HL-60 (cell line): ENCODE data around the gene ROCK1.

Experiments used
- DNase-seq, 2 experiments: peaks; one replicate each; pipeline ENCODE4 v3.0.0-alpha.2; 2010 to 2020; ENCODE audit warnings: low read depth in 1 of 2, low spot score in 1 of 2
- H3K27ac ChIP-seq: fragments of 250-450 bp; sonication (Bioruptor Pico); replicated peaks from 2 replicates; pipeline ENCODE4 v1.5.1; 2020; ENCODE audit warnings: mild to moderate bottlenecking, moderate library complexity
- H3K27me3 ChIP-seq: fragments of 250-450 bp; sonication (Bioruptor Pico); 2 replicates; pipeline ENCODE4 v1.5.1; 2021; ENCODE audit warnings: mild to moderate bottlenecking, moderate library complexity; ENCODE audit not compliant: insufficient read depth, poor library complexity, severe bottlenecking
- H3K4me3 ChIP-seq: replicated peaks from 2 replicates; pipeline ENCODE4 v1.5.1; 2011; ENCODE audit warnings: mild to moderate bottlenecking, control low read depth, low read length; ENCODE audit not compliant: insufficient read depth
- CTCF ChIP-seq: IDR thresholded peaks from one replicate; pipeline ENCODE4 v1.5.1; 2011; ENCODE audit warnings: low read length, control low read depth, inconsistent platforms; ENCODE audit not compliant: insufficient read depth
- GABPA ChIP-seq: IDR thresholded peaks from 2 replicates; pipeline ENCODE4 v1.6.1; 2012; ENCODE audit warnings: low read depth
- POLR2AphosphoS5 ChIP-seq: IDR thresholded peaks from 2 replicates; pipeline ENCODE4 v1.6.1; 2012; ENCODE audit warnings: low read depth
- SPI1 ChIP-seq: IDR thresholded peaks from 2 replicates; pipeline ENCODE4 v1.6.1; 2012; ENCODE audit warnings: low read depth, mild to moderate bottlenecking, borderline replicate concordance
- TF ChIP-seq, protein P1 (sequence below): IDR thresholded peaks from 2 replicates; pipeline ENCODE4 v1.6.1; 2012; ENCODE audit warnings: low read depth; ENCODE audit not compliant: insufficient replicate concordance

ROCK1 gene

DNA sequence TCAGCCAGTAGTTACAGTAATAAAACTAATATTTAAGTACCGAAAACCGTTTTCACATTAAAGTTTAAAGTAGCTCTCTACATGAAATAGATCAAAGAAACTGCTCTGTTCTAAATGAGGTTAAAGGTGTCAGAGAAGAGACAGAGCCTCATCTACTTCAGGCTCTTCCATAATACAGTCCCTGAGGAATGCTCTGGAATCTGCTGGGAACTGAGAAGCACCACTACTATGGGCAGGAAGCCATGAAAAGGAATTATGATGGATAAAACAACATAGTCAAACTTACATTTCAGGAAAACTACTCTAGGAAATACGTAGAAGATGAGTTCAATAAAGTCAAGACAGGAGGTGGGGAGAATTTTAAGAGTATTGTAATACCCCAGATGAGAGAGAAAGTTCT lies 60.0 kb downstream of the ROCK1 start:
- no peaks in the 10 kb centered on the region for H3K27me3 ChIP-seq
- H3K27ac ChIP-seq: no peak overlapping the region
- no peak overlapping the region for H3K4me3 ChIP-seq
- no peak for DNase-seq
- TF ChIP-seq CTCF: no peak
- TF ChIP-seq, protein P1, sequence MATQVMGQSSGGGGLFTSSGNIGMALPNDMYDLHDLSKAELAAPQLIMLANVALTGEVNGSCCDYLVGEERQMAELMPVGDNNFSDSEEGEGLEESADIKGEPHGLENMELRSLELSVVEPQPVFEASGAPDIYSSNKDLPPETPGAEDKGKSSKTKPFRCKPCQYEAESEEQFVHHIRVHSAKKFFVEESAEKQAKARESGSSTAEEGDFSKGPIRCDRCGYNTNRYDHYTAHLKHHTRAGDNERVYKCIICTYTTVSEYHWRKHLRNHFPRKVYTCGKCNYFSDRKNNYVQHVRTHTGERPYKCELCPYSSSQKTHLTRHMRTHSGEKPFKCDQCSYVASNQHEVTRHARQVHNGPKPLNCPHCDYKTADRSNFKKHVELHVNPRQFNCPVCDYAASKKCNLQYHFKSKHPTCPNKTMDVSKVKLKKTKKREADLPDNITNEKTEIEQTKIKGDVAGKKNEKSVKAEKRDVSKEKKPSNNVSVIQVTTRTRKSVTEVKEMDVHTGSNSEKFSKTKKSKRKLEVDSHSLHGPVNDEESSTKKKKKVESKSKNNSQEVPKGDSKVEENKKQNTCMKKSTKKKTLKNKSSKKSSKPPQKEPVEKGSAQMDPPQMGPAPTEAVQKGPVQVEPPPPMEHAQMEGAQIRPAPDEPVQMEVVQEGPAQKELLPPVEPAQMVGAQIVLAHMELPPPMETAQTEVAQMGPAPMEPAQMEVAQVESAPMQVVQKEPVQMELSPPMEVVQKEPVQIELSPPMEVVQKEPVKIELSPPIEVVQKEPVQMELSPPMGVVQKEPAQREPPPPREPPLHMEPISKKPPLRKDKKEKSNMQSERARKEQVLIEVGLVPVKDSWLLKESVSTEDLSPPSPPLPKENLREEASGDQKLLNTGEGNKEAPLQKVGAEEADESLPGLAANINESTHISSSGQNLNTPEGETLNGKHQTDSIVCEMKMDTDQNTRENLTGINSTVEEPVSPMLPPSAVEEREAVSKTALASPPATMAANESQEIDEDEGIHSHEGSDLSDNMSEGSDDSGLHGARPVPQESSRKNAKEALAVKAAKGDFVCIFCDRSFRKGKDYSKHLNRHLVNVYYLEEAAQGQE: no peak
- no peak for TF ChIP-seq SPI1
- no peak for TF ChIP-seq GABPA
- TF ChIP-seq POLR2AphosphoS5: no peak

DNA sequence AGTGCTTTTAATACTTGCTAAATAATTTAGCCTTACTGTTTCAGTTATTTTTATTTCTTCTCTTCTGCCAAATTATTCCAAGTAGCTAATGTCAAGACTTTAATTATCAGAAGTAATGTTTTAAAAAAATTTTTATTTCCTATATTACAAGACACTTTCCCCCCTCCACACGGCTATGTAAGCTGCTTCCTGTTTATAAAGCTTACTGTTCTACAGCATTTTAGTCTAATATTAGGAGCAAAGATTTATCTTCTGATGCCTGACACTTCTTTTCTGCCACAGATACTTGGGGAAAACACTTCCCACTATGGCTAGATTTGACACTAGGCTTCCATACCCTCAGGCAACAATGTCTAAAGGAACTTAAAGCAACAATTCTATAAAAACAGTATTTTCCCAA lies 62.3 kb downstream of the ROCK1 start:
- Histone ChIP-seq H3K27ac (no peak overlapping the region; the same call in 1 of the 2 replicates), H3K4me3 (no peak overlapping the region), H3K27me3 (no peaks in the 10 kb centered on the region)
- no peak for TF ChIP-seq CTCF
- TF ChIP-seq, protein P1: no peak
- no peak for TF ChIP-seq POLR2AphosphoS5
- TF ChIP-seq GABPA: no peak
- TF ChIP-seq SPI1: no peak
- DNase-seq: no peak

DNA sequence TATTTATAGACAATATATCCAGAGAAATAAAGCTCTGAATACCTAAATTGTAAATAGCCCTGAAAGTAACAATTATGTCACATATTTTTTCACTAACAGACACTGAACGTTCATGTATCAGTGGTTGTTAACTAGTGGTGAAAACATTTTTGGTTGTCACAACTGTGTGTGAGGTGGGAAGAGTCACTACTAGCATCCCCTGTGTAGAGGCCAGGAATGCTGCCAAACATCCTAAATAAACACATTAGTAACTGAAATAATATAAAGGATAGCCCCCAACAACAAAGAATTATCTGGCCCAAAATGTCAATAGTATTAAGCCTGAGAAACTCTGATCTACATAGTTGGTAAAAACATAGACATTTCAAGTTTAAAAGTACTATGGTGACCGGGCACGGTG lies 64.5 kb downstream of the ROCK1 start:
- no peak overlapping the region for H3K4me3 ChIP-seq
- DNase-seq: no peak
- no peaks in the 10 kb centered on the region for H3K27me3 ChIP-seq
- no peak for TF ChIP-seq SPI1
- no peak for TF ChIP-seq POLR2AphosphoS5
- TF ChIP-seq GABPA: no peak
- TF ChIP-seq, protein P1: no peak
- TF ChIP-seq CTCF: no peak
- H3K27ac ChIP-seq: no peak overlapping the region
